ENCODE measurements around the gene ARAP2.

DNA sequence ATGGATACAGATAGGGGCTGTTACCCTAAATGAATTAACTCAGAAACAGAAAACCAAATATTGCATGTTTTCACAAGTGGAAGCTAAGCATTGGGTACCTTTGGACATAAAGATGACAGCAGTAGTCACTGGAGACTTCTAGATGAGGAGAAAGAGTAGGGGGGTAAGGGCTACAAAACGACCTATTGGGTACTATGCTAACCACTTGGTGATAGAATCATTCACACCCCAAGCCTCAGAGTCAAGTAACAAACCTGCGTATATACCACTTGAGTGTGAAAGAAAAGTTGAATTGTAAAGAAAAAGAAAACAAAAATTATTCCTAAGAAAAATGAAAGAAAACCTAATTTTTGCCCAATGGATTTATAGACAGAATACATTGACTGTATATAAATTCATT, 7.7 kb upstream of the ARAP2 start:
- TF ChIP-seq POLR2A (IDR thresholded peaks at IDR 0.05; ENCODE audit: borderline replicate concordance, extremely low read depth, insufficient read depth, insufficient read length) = no peak
- TF ChIP-seq, protein P1, sequence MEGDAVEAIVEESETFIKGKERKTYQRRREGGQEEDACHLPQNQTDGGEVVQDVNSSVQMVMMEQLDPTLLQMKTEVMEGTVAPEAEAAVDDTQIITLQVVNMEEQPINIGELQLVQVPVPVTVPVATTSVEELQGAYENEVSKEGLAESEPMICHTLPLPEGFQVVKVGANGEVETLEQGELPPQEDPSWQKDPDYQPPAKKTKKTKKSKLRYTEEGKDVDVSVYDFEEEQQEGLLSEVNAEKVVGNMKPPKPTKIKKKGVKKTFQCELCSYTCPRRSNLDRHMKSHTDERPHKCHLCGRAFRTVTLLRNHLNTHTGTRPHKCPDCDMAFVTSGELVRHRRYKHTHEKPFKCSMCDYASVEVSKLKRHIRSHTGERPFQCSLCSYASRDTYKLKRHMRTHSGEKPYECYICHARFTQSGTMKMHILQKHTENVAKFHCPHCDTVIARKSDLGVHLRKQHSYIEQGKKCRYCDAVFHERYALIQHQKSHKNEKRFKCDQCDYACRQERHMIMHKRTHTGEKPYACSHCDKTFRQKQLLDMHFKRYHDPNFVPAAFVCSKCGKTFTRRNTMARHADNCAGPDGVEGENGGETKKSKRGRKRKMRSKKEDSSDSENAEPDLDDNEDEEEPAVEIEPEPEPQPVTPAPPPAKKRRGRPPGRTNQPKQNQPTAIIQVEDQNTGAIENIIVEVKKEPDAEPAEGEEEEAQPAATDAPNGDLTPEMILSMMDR (IDR thresholded peaks at IDR 0.05 in 2 of 3, conservative IDR thresholded peaks at IDR 0.05 in 1 of 3; ENCODE audit: borderline replicate concordance in 1 of 3, insufficient read depth in 1 of 3, low read depth in 2 of 3, low read length in 2 of 3) = no peak

Measured in HCT116 (cell line).